Transverse colon (tissue), 4 donors: ENCODE measurements around the gene SLC24A3.

Source experiments
- POLR2A ChIP-seq: fragments of 450-650 bp; IDR thresholded peaks from one replicate; pipeline ENCODE4 v1.6.1; 2016; ENCODE audit warnings: antibody characterized with exemption, mild to moderate bottlenecking, moderate library complexity
- POLR2AphosphoS5 ChIP-seq, 3 donors: sonication (generic); formaldehyde crosslinking; IDR thresholded peaks; one replicate each; pipeline ENCODE4 v1.6.1; 2016; ENCODE audit warnings: antibody characterized with exemption in 3 of 3
- TF ChIP-seq, protein P1 (sequence below), 5 experiments: fragments of 200-600 bp in 3 of 5; fragments of 450-650 bp in 2 of 5; sonication (generic) in 3 of 5; IDR thresholded peaks; 1 replicate in 2 of 5; 2 replicates in 3 of 5; pipeline ENCODE4 v1.5.1; 2016 to 2017; ENCODE audit warnings: antibody characterized with exemption in 5 of 5, inconsistent platforms in 3 of 5, mild to moderate bottlenecking in 2 of 5, moderate library complexity in 1 of 5

DNA sequence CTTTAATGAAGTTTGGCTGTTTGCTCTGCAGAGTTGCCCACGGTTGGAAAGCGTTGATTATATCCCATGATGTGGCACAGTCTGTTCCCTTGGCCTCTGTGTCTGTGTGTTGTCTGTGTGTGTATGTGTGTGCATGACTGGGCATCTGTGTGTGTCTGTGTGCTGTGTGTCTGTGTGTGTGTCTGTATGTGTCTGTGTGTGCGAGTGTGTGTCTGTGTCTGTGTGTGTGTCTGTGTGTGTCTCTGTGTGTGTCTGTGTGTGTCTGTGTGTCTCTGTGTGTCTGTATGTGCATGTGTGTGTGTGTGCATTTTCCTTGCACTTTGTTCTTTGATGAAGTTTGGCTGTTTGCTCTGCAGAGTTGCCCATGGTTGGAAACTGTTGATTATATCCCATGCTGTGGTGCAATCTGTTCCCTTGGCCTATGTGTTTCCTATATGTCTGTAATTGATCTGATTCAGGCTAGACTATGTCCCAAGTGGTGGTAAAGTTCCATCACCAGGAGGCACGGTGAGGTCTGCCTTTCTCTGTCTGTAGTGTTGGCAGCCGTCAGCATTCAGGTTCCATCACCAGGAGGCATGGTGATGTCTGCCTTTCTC is 467.6 kb downstream of the SLC24A3 start:
- TF ChIP-seq POLR2A (no peak), POLR2AphosphoS5 (IDR thresholded peaks at IDR 0.05) (no peak)
- TF ChIP-seq, protein P1, sequence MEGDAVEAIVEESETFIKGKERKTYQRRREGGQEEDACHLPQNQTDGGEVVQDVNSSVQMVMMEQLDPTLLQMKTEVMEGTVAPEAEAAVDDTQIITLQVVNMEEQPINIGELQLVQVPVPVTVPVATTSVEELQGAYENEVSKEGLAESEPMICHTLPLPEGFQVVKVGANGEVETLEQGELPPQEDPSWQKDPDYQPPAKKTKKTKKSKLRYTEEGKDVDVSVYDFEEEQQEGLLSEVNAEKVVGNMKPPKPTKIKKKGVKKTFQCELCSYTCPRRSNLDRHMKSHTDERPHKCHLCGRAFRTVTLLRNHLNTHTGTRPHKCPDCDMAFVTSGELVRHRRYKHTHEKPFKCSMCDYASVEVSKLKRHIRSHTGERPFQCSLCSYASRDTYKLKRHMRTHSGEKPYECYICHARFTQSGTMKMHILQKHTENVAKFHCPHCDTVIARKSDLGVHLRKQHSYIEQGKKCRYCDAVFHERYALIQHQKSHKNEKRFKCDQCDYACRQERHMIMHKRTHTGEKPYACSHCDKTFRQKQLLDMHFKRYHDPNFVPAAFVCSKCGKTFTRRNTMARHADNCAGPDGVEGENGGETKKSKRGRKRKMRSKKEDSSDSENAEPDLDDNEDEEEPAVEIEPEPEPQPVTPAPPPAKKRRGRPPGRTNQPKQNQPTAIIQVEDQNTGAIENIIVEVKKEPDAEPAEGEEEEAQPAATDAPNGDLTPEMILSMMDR (IDR thresholded peaks at IDR 0.05), result no peak
